ENCODE results near the gene BRD9.

- TF ChIP-seq EHMT2 (IDR thresholded peaks at IDR 0.05; ENCODE audit: low read depth): no peak
- no peak for TF ChIP-seq HDAC2 (IDR thresholded peaks at IDR 0.05)
Observed at GRCh38 chr5:910769-911160, 18.2 kb upstream of the BRD9 start.
